Stimulated activated CD8-positive, alpha-beta memory T cell treated with anti-CD3 and anti-CD28 coated beads, Interleukin-15, amount 100 ng/mL, for 4 hours (primary cell): Measurements from ENCODE around the gene CSNK2A1.
"Not testable (repeated sequence)": the region's sequence is repeated elsewhere in the genome, so short reads cannot be mapped to it uniquely, and the experiment has no call there.

ENCODE experiments used
- DNase-seq, 2 donors: peaks; one replicate each; pipeline ENCODE4 v3.0.0-alpha.2; 2020; ENCODE audit warnings: low read depth in 2 of 2

Gene CSNK2A1

GRCh38 chr20:533526-533925, 10.1 kb downstream of the CSNK2A1 start:
- no peak for DNase-seq

- DNase-seq = no peak
Observed at GRCh38 chr20:532530-532929, 11.1 kb downstream of the CSNK2A1 start.

GRCh38 chr20:531608-532007, 12.0 kb downstream of the CSNK2A1 start:
- DNase-seq = no peak

- DNase-seq = no peak
Observed at GRCh38 chr20:530321-530720, 13.3 kb downstream of the CSNK2A1 start.

- DNase-seq = no peak
Observed at GRCh38 chr20:528923-529604, 14.5 kb downstream of the CSNK2A1 start.

GRCh38 chr20:527571-527886, 16.1 kb downstream of the CSNK2A1 start:
- DNase-seq = no peak

- DNase-seq = no peak
Observed at GRCh38 chr20:521860-522259, 21.7 kb downstream of the CSNK2A1 start.

- no peak for DNase-seq
Observed at GRCh38 chr20:519999-520398, 23.6 kb downstream of the CSNK2A1 start.

GRCh38 chr20:517221-517620, 26.4 kb downstream of the CSNK2A1 start:
- no peak for DNase-seq

- DNase-seq = no peak
Observed at GRCh38 chr20:516799-517198, 26.8 kb downstream of the CSNK2A1 start.

- DNase-seq = no peak
Observed at GRCh38 chr20:515696-516095, 27.9 kb downstream of the CSNK2A1 start.

GRCh38 chr20:513429-513828, 30.2 kb downstream of the CSNK2A1 start:
- DNase-seq = no peak

GRCh38 chr20:510328-511057, 33.1 kb downstream of the CSNK2A1 start:
- DNase-seq = not testable (repeated sequence)

GRCh38 chr20:508364-508787, 35.2 kb downstream of the CSNK2A1 start:
- DNase-seq = not testable (repeated sequence)

- DNase-seq = no peak
Observed at GRCh38 chr20:507761-508332, 35.7 kb downstream of the CSNK2A1 start.

GRCh38 chr20:507006-507758, 36.4 kb downstream of the CSNK2A1 start:
- no peak for DNase-seq

GRCh38 chr20:504632-505075, 38.9 kb downstream of the CSNK2A1 start:
- no peak for DNase-seq

- no peak for DNase-seq
Observed at GRCh38 chr20:503048-503737, 40.4 kb downstream of the CSNK2A1 start.

- DNase-seq = no peak
Observed at GRCh38 chr20:497979-498378, 45.6 kb downstream of the CSNK2A1 start.

- no peak for DNase-seq
Observed at GRCh38 chr20:496126-496696, 47.4 kb downstream of the CSNK2A1 start.

- no peak for DNase-seq
Observed at GRCh38 chr20:492159-492558, 51.4 kb downstream of the CSNK2A1 start.
